Measurements from ENCODE around the gene C1QL2.

Gene C1QL2

GRCh38 chr2:119158563-119159347 lies at the start of gene C1QL2:
C1QL2 (minus strand) TSS chr2:119158751; CDS start chr2:119158269, 482 bp downstream.
- peak; percentile 52 for DNase-seq

DNA sequence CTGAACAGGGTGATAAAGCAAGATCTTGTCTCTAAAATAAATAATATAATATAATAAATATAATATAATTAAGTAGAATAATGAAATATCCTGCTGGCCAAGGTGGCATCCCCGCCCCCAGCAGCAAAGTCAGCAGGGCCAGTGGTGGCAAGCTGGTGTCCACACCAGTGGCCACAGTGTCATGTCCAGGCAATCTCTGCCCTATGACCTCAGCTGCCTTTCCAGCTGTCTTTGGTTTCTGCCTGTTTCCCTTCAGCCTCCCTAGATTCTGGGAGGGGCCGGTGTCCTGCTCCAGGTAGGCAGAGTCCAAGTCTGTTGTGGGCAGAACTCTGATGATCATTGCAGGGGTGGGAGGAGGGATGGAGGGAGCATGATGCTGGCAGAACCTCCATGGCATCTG lies 48.9 kb upstream of the C1QL2 start:
- DNase-seq: no peak

DNA sequence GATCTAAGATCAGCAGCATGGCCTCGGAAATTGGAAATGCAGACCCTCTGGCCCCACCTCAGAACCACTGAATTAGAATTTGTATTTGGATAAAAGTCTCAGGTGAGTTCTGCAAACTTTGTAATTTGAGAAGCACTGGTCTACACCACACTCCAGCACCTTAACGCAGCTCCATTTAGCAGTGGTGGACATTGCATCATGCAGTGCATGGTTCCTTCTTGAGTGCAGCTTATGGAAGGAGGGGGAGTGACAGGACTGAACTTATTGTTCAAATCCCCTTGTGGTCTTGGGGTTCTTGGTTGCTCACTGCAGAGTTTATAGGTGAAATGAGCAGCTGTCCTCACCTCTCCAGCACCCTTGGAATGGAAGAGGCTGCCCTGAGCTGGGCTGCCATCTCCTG lies 47.6 kb upstream of the C1QL2 start:
- DNase-seq: no peak

GRCh38 chr2:119205001-119205706 lies 46.6 kb upstream of the C1QL2 start:
- no peak for DNase-seq

GRCh38 chr2:119204525-119204924 lies 46.0 kb upstream of the C1QL2 start:
- no peak for DNase-seq

GRCh38 chr2:119202610-119203310 lies 44.2 kb upstream of the C1QL2 start:
- no peak for DNase-seq

GRCh38 chr2:119201815-119202214 lies 43.3 kb upstream of the C1QL2 start:
- DNase-seq: no peak

- DNase-seq: no peak
These were observed 39.8 kb upstream of the C1QL2 start for GRCh38 chr2:119198240-119198840.

DNA sequence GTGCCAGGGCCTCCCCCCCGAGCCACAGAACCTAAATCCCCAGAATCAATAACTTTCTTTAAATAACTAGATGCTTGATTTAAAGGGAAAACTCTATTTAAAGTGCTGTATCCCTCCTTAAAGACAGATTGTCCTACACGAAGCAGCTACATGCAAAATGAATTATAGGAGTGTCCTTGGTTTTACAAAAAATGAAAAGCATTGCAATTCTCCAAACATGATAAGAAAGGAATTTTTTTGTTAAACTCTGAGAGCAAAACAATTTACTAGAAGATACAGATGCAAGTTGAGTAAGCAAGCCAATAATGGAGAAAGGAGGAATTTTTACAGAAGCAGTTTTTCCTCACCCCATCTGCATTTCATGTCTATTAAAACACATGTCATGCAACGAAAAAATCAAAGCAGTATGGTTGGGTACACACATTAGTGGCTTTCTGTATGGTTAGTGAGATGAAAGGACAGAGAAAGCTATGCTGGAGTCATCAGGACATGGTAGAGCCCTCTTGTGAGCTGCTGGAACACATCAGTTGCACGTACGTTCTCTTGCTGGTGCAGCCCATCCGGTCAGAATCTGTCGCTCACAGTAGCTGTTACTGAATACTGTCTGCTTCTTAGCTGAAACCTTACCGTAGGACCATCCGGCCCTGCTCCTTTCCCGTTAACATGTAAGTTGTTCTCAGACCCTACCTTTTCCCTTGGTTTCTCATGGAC lies 39.1 kb upstream of the C1QL2 start:
- no peak for DNase-seq

DNA sequence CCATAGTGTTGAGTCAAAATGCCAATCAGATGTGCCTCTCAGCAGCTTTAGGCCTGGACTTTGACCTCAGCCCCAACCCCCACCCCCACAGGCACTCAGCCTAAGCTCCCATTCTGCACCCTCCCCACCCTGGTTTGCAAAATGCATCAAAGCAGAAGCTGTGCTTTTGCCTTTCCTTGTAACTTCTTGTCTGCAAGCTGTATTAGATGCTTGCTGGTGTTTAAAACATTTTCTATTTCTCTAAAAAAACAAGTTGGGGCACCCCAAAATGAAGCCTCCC lies 38.5 kb upstream of the C1QL2 start:
- DNase-seq: no peak

GRCh38 chr2:119196301-119197125 lies 38.0 kb upstream of the C1QL2 start:
- DNase-seq: no peak

- no peak for DNase-seq
These were observed 37.3 kb upstream of the C1QL2 start for GRCh38 chr2:119195887-119196286.

GRCh38 chr2:119195001-119195400 lies 36.5 kb upstream of the C1QL2 start:
- DNase-seq: no peak

GRCh38 chr2:119192893-119193292 lies 34.3 kb upstream of the C1QL2 start:
- no peak for DNase-seq

DNA sequence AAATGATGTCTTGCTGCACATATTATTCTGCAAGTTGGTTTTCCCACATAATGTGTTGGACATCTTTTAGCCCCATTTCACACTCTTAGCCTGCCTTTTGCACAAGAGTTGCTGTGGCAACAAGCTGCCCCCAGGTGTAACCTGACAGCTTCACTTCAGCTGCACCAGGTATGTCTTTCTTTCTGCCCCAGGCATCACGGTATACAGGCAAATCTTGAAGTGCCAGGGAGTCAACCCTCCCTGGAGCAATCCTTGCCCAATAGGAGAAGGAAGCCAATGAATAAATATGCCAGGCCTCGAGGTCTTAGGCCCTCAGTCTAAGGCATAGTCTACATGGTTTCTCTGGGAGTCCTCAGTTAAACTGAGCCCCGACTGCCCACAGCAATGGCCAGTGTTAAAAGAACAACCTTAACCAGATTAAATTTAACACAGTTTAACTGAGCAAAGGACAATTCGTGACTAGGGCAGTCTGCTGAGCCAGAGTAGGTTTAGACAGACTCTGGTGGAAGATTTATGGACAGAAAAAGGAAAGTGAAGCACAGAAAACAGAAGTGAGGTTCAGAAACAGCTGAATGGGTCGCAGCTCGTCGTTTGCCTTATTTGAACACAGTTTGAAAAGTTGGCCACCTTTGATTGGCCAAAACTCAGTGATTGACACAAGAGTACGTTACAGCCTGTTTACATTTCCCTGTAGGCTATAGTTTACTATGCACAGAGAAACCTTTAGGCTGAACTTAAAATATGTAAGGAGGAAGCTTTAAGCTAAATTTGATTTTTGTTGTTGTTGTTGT lies 32.0 kb upstream of the C1QL2 start:
- DNase-seq: no peak

GRCh38 chr2:119184512-119184911 lies 26.0 kb upstream of the C1QL2 start:
- no peak for DNase-seq

DNA sequence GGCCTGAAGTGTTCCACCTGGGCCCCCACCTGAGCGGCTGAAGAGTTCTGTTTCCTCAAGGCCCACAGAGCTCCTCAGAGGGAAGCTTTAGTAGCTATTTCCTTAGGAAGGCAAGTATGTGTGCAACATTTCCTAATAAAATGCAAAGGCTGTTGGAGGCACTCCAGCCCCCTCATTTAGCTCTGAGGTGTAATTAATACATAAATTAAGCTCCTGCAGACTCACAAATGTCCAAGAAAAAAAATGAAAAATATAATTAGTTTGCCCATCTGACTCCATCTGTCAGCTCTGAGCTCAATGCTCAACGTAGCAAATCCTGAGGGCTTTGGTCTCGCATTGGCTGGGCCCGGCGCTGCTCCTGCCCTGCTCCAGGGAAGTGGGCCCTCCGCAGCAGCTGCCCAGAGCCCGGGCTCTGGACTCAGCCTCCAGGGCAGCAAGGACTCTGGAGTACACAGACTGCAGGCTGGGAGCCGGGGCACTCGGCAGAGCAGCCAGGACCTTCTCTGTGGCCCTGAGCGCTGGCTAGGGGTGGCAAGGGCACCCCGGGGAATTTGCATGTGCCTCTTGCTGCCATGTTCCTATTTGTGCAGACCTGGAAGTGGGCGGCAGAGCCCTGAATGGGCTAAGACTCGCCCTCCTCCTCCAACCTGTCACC lies 23.4 kb upstream of the C1QL2 start:
- DNase-seq: peak; percentile 87

DNA sequence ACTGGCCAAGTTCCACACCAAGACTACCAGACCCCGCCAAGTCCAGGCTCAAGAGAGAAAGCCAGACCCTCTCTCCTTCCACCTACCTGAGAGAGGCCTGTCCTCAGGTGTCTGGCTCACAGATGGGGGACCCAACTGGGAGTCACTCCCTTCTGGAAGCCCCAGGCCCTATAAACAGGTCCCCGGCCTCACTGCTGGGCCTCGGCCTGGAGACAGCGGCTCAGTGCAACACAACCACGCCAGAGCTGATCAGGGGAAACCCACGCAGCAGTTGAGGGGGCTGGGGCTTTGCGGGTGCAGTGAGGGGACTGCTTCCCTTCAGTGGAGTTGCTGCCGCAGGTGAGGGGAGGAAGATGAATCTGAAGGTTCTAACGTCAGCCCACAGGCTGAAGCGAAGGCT lies 22.8 kb upstream of the C1QL2 start:
- no peak for DNase-seq

- no peak for DNase-seq
These were observed 22.3 kb upstream of the C1QL2 start for GRCh38 chr2:119180892-119181291.

- no peak for DNase-seq
These were observed 21.4 kb upstream of the C1QL2 start for GRCh38 chr2:119179991-119180390.

GRCh38 chr2:119179202-119179601 lies 20.7 kb upstream of the C1QL2 start:
- peak; percentile 93 for DNase-seq
